B cell (primary cell): Measurements from ENCODE around the gene PDZD2. TPM values are rescaled to one million over a fixed set of nuclear protein-coding genes. Genes with fewer than 3 reads are reported as not detected.

Experiments used
- ATAC-seq: fragments of 200-7000 bp; cut with Tn5 transposase; one replicate; pipeline ENCODE4 v1.10.0; 2021; ENCODE audit warnings: low read depth, mild to moderate bottlenecking, moderate number of reproducible peaks, moderate library complexity
- CTCF ChIA-PET: fragments of 350-600 bp; sonication (Branson Sonifier 250); formaldehyde crosslinking; loops from one replicate; lab custom pipeline; 2021; ENCODE audit warnings: antibody characterized with exemption, inconsistent platforms; lab: Charles Lee
- POLR2A ChIA-PET: fragments of 350-600 bp; sonication (Branson Sonifier 250); formaldehyde crosslinking; loops from one replicate; lab custom pipeline; 2021; ENCODE audit warnings: antibody characterized with exemption; lab: Charles Lee
- DNase-seq: peaks from one replicate; pipeline ENCODE4 v3.0.0; 2013
- H2AFZ ChIP-seq: 2 replicates; pipeline ENCODE4 v1.6.1; 2012; ENCODE audit warnings: mild to moderate bottlenecking, low read depth, low read length; ENCODE audit not compliant: insufficient read depth, poor library complexity, severe bottlenecking
- H3K27ac ChIP-seq, 2 donors: 1 replicate in 1 of 2; 2 replicates in 1 of 2; pipeline ENCODE4 v1.5.1; 2012 to 2013; ENCODE audit warnings: low read length in 2 of 2, mild to moderate bottlenecking in 2 of 2, moderate library complexity in 1 of 2
- H3K27me3 ChIP-seq, 4 experiments: fragments of 200-600 bp in 1 of 4; sonication (generic) in 1 of 4; replicated peaks in 1 of 4; 1 replicate in 2 of 4; 2 replicates in 2 of 4; pipeline versions ENCODE4 v1.6.1 to v1.7.0; 2013 to 2016; ENCODE audit warnings: low read length in 3 of 4, mild to moderate bottlenecking in 2 of 4, mixed read lengths in 1 of 4, moderate library complexity in 1 of 4; ENCODE audit not compliant: insufficient read depth in 4 of 4, control insufficient read depth in 3 of 4; ENCODE audit errors: control extremely low read depth in 1 of 4
- H3K36me3 ChIP-seq, 2 experiments: replicated peaks in 1 of 2; 1 replicate in 1 of 2; 2 replicates in 1 of 2; pipeline versions ENCODE4 v1.6.1 to v1.7.1; 2013; ENCODE audit warnings: low read length in 1 of 2; ENCODE audit not compliant: insufficient read depth in 2 of 2, control insufficient read depth in 1 of 2; ENCODE audit errors: control extremely low read depth in 1 of 2, extremely low read depth in 1 of 2
- H3K4me1 ChIP-seq, 2 donors: fragments of 200-600 bp in 1 of 2; sonication (generic) in 1 of 2; 1 replicate in 1 of 2; 2 replicates in 1 of 2; pipeline versions ENCODE4 v1.5.1 to v1.6.1; 2013 to 2017; ENCODE audit warnings: low read length in 2 of 2; ENCODE audit not compliant: control insufficient read depth in 2 of 2, insufficient read depth in 2 of 2
- H3K4me2 ChIP-seq: replicated peaks from 2 replicates; pipeline ENCODE3; 2012; ENCODE audit warnings: mild to moderate bottlenecking, low read depth, low read length; ENCODE audit not compliant: poor library complexity, severe bottlenecking
- H3K4me3 ChIP-seq, 5 experiments: fragments of 200-600 bp in 1 of 5; sonication (generic) in 1 of 5; 1 replicate in 3 of 5; 2 replicates in 2 of 5; pipeline versions ENCODE4 v1.5.1 to v1.7.0; 2011 to 2016; ENCODE audit warnings: low read length in 4 of 5, mild to moderate bottlenecking in 4 of 5, low read depth in 2 of 5, control low read depth in 1 of 5, moderate library complexity in 1 of 5; ENCODE audit not compliant: insufficient read depth in 1 of 5; ENCODE audit errors: control extremely low read depth in 1 of 5, extremely low read depth in 1 of 5
- H3K79me2 ChIP-seq: fragments of 200-600 bp; sonication (generic); one replicate; pipeline ENCODE4 v1.6.0; 2016; ENCODE audit warnings: low read length; ENCODE audit not compliant: control insufficient read depth, insufficient read depth
- H3K9ac ChIP-seq: fragments of 200-600 bp; sonication (generic); 2 replicates; pipeline ENCODE4 v1.6.1; 2017; ENCODE audit warnings: mild to moderate bottlenecking, low read length, moderate library complexity
- H3K9me3 ChIP-seq, 3 donors: one replicate each; pipeline versions ENCODE4 v1.6.1 to v1.7.1; 2013; ENCODE audit warnings: low read length in 2 of 3; ENCODE audit not compliant: control insufficient read depth in 2 of 3, insufficient read depth in 1 of 3; ENCODE audit errors: control extremely low read depth in 1 of 3
- H4K20me1 ChIP-seq: 2 replicates; pipeline ENCODE4 v1.6.0; 2012; ENCODE audit warnings: mild to moderate bottlenecking, low read length; ENCODE audit not compliant: insufficient read depth, control insufficient read depth, poor library complexity, severe bottlenecking
- H3K27ac Mint-ChIP-seq: one replicate; pipeline ENCODE4 v1.8.0; 2021; ENCODE audit warnings: mixed read lengths
- H3K27me3 Mint-ChIP-seq: one replicate; pipeline ENCODE4 v1.8.0; 2021; ENCODE audit warnings: mixed read lengths
- H3K4me1 Mint-ChIP-seq: one replicate; pipeline ENCODE4 v1.8.0; 2021; ENCODE audit warnings: mixed read lengths
- H3K4me3 Mint-ChIP-seq: one replicate; pipeline ENCODE4 v1.8.0; 2021; ENCODE audit warnings: mixed read lengths
- H3K9me3 Mint-ChIP-seq: one replicate; pipeline ENCODE4 v1.8.0; 2022; ENCODE audit warnings: mixed read lengths; ENCODE audit not compliant: insufficient read depth
- CTCF ChIP-seq: fragments of 200-600 bp; IDR thresholded peaks from one replicate; pipeline ENCODE4 v1.8.0; 2022; ENCODE audit warnings: antibody characterized with exemption, mild to moderate bottlenecking
- EZH2 ChIP-seq: IDR thresholded peaks from 2 replicates; pipeline ENCODE4 v1.6.1; 2012; ENCODE audit warnings: borderline replicate concordance, low read depth, mild to moderate bottlenecking, moderate library complexity, low read length; ENCODE audit not compliant: insufficient read depth, poor library complexity, severe bottlenecking
- WGBS: methylation state at CpG from one replicate; pipeline ENCODE4 v1.1.5; 2013; ENCODE audit warnings: missing lambda C conversion rate; ENCODE audit not compliant: insufficient coverage; 5-methylcytosine and 5-hydroxymethylcytosine counted together
- intact Hi-C: fragments of 100-400 bp; cut with micrococcal nuclease; formaldehyde crosslinking; loops from one replicate; pipeline ENCODE4 v1.10.0; 2022
- polyA plus RNA-seq: library from polyadenylated mRNA; depleted of rRNA; stranded (reverse); fragments of >200 nt; gene quantifications from 2 replicates; pipeline ENCODE4 v1.2.3, GENCODE V29; 2012
- total RNA-seq, 2 donors: library from RNA; stranded (reverse); fragments of 120-200 nt in 1 of 2; gene quantifications; 1 replicate in 1 of 2; 2 replicates in 1 of 2; pipeline versions ENCODE4 v1.2.3 to v1.2.4, GENCODE V29; 2013 to 2022

PDZD2 gene
- total and polyA plus RNA-seq, 2 donors (not counting 1 experiment from before 2014, with no cell fraction given): not detected

- Histone ChIP-seq H2AFZ (peak overlapping the region; percentile 81), H3K4me1 (peaks cover 7 to 13% of the 10 kb centered on the region in 2 donors), H3K27me3 (peaks cover 0 to 36% (median 8%) of the 10 kb centered on the region in 4 experiments), H4K20me1 (no peaks in the 10 kb centered on the region), H3K9ac (peak overlapping the region; percentile 76), H3K4me2 (peak overlapping the region; percentile 89), H3K27ac (no peak overlapping the region), H3K79me2 (no peaks in the 10 kb centered on the region), H3K4me3 (peak overlapping the region in 3 of 5 experiments; percentile 46 to 65 (median 58)), H3K36me3 (no peaks in the 10 kb centered on the region), H3K9me3 (peaks cover 0 to 3% (median 0%) of the 10 kb centered on the region in 3 donors)
- H3K27ac Mint-ChIP-seq: no peak overlapping the region
- DNase-seq (no peak), ATAC-seq (no peak)
- intact Hi-C loops: no loop called here
- H3K27me3 Mint-ChIP-seq: peaks cover 33% of the 10 kb centered on the region
- H3K4me3 Mint-ChIP-seq: peak overlapping the region; percentile 87
- TF ChIP-seq CTCF: no peak
- TF ChIP-seq EZH2: no peak
- CTCF ChIA-PET: interaction anchor here (0.9 to 1.4 kb wide), 2 partner anchors 23 to 29 kb away, joined by 3 to 4 read pairs; no protein-coding TSS in a partner anchor
- POLR2A ChIA-PET: no interaction called here
- peaks cover 11% of the 10 kb centered on the region for H3K4me1 Mint-ChIP-seq
- 6% methylated on average over 6 of the region's 9 CpGs for WGBS
- no peaks in the 10 kb centered on the region for H3K9me3 Mint-ChIP-seq
Measured at GRCh38 chr5:31638345-31638744, 586 bp upstream of the PDZD2 start.

- Mint-ChIP-seq H3K9me3 (no peaks in the 10 kb centered on the region), H3K4me1 (peaks cover 11% of the 10 kb centered on the region), H3K27me3 (peaks cover 25% of the 10 kb centered on the region), H3K27ac (no peak overlapping the region), H3K4me3 (peak overlapping the region; percentile 76)
- H4K20me1 ChIP-seq: no peaks in the 10 kb centered on the region
- peaks cover 7 to 13% of the 10 kb centered on the region in 2 donors for H3K4me1 ChIP-seq
- peak overlapping the region; percentile 81 for H2AFZ ChIP-seq
- ATAC-seq (no peak), DNase-seq (peak; percentile 8)
- TF ChIP-seq EZH2 (no peak), CTCF (no peak)
- peak overlapping the region; percentile 89 for H3K4me2 ChIP-seq
- H3K27ac ChIP-seq: no peak overlapping the region
- H3K79me2 ChIP-seq: no peaks in the 10 kb centered on the region
- CTCF ChIA-PET: no interaction called here
- POLR2A ChIA-PET: no interaction called here
- peaks cover 0 to 3% (median 0%) of the 10 kb centered on the region in 3 donors for H3K9me3 ChIP-seq
- no peaks in the 10 kb centered on the region for H3K36me3 ChIP-seq
- 17% methylated on average over 44 of the region's 50 CpGs for WGBS
- peak overlapping the region; percentile 76 for H3K9ac ChIP-seq
- H3K27me3 ChIP-seq: peaks cover 0 to 36% (median 8%) of the 10 kb centered on the region in 4 experiments
- intact Hi-C loops: no loop called here
- peak overlapping the region in 3 of 5 experiments; percentile 35 to 65 (median 46) for H3K4me3 ChIP-seq
Measured at GRCh38 chr5:31639481-31640411, 815 bp downstream of the PDZD2 start.
